ENCODE data around the gene IPCEF1. TPM values are rescaled to one million over a fixed set of nuclear protein-coding genes. Genes with fewer than 3 reads are reported as not detected.

The IPCEF1 gene
- total RNA-seq, 2 donors from 2014 or later: 3.0 to 5.7 TPM

DNA sequence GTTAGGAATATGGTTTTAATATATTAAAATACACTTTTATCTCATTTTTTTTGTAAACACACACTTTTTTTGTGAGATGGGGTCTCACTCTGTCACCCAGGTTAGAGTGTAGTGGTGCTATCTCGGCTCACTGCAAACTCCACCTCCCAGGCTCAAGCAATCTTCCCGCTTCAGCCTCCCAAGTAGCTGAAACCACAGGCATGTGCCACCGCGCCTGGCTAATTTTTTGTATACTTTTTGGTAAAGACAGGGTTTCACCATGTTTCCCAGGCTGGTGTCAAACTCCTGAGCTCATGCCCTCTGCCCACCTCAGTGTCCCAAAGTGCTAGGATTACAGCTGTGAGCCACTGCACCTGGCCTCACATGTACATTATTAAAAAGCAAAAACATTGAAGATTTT lies 10.8 kb downstream of the IPCEF1 start:
- H3K9me3 ChIP-seq: no peaks in the 10 kb centered on the region
- DNase-seq (no peak), ATAC-seq (no peak)
- H3K4me1 ChIP-seq: peaks cover 10% of the 10 kb centered on the region
- intact Hi-C loops (cut with DNase I): no loop called here
- no peak overlapping the region for H3K27ac ChIP-seq
- TF ChIP-seq POLR2A (IDR thresholded peaks at IDR 0.05): no peak
- TF ChIP-seq, protein P1, sequence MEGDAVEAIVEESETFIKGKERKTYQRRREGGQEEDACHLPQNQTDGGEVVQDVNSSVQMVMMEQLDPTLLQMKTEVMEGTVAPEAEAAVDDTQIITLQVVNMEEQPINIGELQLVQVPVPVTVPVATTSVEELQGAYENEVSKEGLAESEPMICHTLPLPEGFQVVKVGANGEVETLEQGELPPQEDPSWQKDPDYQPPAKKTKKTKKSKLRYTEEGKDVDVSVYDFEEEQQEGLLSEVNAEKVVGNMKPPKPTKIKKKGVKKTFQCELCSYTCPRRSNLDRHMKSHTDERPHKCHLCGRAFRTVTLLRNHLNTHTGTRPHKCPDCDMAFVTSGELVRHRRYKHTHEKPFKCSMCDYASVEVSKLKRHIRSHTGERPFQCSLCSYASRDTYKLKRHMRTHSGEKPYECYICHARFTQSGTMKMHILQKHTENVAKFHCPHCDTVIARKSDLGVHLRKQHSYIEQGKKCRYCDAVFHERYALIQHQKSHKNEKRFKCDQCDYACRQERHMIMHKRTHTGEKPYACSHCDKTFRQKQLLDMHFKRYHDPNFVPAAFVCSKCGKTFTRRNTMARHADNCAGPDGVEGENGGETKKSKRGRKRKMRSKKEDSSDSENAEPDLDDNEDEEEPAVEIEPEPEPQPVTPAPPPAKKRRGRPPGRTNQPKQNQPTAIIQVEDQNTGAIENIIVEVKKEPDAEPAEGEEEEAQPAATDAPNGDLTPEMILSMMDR (IDR thresholded peaks at IDR 0.05): no peak
- WGBS, 2 donors: 97% methylated on average over 4 of the region's 4 CpGs
- no peaks in the 10 kb centered on the region for H3K27me3 ChIP-seq
- H3K36me3 ChIP-seq (replicated peaks in 1 of 2; ENCODE audit: insufficient read depth in 1 of 2, low read depth in 2 of 2): no peaks in the 10 kb centered on the region
- no peak overlapping the region for H3K4me3 ChIP-seq

DNA sequence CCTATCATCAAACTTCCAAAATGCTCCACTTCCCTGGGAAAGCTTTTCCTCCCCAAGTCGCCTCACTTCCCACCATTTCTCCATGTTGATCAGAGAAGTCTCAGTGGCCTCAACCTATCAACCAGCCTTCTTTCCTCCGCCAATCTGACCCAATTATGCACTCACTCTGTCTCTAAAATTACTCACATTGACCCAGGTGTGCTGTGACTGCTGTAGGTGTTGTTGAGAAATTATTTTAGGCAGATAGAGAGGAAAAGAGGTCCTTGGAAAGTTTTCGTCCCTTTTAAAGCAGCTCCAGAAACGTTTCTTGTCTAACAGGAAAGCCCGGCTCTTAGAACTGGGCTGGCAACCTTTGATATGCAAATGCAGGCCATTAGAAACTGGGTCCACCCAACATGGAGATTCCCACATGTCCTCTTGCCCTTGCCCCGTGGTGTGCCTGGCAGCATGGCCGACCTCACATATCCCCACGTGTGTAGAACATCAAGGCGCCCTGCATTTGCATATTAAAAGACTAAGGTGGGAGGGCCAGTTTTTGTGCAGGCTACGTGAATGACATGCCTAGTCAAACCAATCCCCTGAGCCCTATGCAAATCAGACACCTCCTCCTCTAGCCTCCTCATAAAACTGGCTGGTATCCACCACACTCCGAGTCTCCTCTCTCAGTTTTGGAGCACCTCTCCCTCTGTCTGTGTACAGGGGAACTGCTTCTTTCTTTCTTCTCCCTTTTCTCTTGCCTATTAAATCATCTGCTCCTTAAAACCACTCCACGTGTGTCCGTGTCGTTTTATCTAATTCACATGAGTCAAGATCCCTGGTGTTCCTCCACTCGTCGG lies 12.9 kb downstream of the IPCEF1 start:
- intact Hi-C loops (cut with DNase I): no loop called here
- Histone ChIP-seq H3K27ac (peak overlapping the region in 3 of 4 donors; percentile 6 to 67 (median 27)), H3K4me1 (peaks cover 10% of the 10 kb centered on the region), H3K27me3 (no peaks in the 10 kb centered on the region), H3K9me3 (no peaks in the 10 kb centered on the region), H3K36me3 (replicated peaks in 1 of 2; ENCODE audit: insufficient read depth in 1 of 2, low read depth in 2 of 2) (no peaks in the 10 kb centered on the region), H3K4me3 (no peak overlapping the region)
- 33 to 34% methylated on average over 16 of the region's 16 CpGs for WGBS, 2 donors
- DNase-seq: peak; percentile 67 to 88 (median 78)
- peak; percentile 98 for ATAC-seq
- TF ChIP-seq, protein P1 (IDR thresholded peaks at IDR 0.05): peak in 6 of 7 experiments; percentile 29 to 87 (median 72)
- peak in 1 of 3 donors; percentile 35 for TF ChIP-seq POLR2A (IDR thresholded peaks at IDR 0.05)

DNA sequence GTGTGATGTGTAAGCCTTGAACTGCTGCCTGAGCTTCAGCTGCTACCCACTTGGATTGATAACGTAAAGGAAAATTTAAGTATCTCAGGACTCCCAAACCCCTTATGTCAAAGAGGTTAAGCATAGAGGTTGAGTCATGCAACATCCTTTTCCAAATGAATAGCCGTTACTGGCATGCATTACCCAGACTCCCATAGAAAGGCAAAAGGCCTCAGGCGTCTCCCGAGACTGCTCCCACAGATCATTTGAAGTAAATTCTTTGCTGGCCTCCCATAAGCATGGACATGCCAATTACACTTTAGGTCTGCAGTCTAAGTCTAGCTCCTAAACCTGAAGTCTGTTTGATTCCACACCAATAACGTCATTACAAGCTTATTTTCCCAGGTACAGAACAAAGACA lies 14.7 kb downstream of the IPCEF1 start:
- no peaks in the 10 kb centered on the region for H3K36me3 ChIP-seq (replicated peaks in 1 of 2; ENCODE audit: insufficient read depth in 1 of 2, low read depth in 2 of 2)
- WGBS, 2 donors: 75 to 83% methylated on average over 5 of the region's 5 CpGs
- no peak overlapping the region for H3K27ac ChIP-seq
- no peak for TF ChIP-seq POLR2A (IDR thresholded peaks at IDR 0.05)
- TF ChIP-seq, protein P1 (IDR thresholded peaks at IDR 0.05): no peak
- no peak overlapping the region for H3K4me3 ChIP-seq
- ATAC-seq (no peak), DNase-seq (no peak)
- H3K4me1 ChIP-seq: peaks cover 10% of the 10 kb centered on the region
- no peaks in the 10 kb centered on the region for H3K27me3 ChIP-seq
- no peaks in the 10 kb centered on the region for H3K9me3 ChIP-seq
- intact Hi-C loops (cut with DNase I): no loop called here

DNA sequence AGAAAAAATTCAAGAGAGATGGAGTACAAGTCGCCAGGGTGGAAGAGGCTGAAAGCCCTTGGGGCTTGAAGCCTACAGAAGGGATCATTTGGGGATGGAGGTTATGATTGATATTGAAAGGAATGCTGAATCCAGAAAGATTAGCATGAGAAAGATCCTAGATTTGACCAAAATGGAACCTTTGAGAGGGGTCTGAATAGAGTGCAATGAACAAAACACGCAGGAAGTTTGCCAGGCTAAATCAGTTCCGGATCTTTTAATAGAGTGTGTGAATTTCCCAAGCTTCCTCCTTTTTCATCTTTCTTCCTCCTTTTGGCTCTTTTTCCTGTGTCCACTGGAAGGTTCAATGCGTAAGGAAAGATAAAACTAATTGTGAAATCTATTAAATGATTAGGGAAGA lies 15.3 kb downstream of the IPCEF1 start:
- no peak overlapping the region for H3K27ac ChIP-seq

More for the DNA sequence above, 15.3 kb downstream of the IPCEF1 start:
- no peaks in the 10 kb centered on the region for H3K9me3 ChIP-seq
- H3K4me3 ChIP-seq: no peak overlapping the region
- no peaks in the 10 kb centered on the region for H3K27me3 ChIP-seq
- DNase-seq (no peak), ATAC-seq (no peak)
- TF ChIP-seq POLR2A (IDR thresholded peaks at IDR 0.05): no peak
- TF ChIP-seq, protein P1 (IDR thresholded peaks at IDR 0.05): no peak
- no peaks in the 10 kb centered on the region for H3K36me3 ChIP-seq (replicated peaks in 1 of 2; ENCODE audit: insufficient read depth in 1 of 2, low read depth in 2 of 2)
- WGBS, 2 donors: 65 to 83% methylated on average over 4 of the region's 4 CpGs
- H3K4me1 ChIP-seq: peaks cover 10% of the 10 kb centered on the region
- intact Hi-C loops (cut with DNase I): no loop called here
